C4-2B (cell line): Measurements from ENCODE around the gene UBE2E2.

Source experiments
- ZFX ChIP-seq: fragments of 450-650 bp; IDR thresholded peaks from 2 replicates; pipeline ENCODE4 v1.6.1; 2017
- TF ChIP-seq, protein P1 (sequence below): fragments of 450-650 bp; conservative IDR thresholded peaks from 2 replicates; pipeline ENCODE4 v1.5.1; 2017; ENCODE audit warnings: mild to moderate bottlenecking

GRCh38 chr3:23292432-23292831 is 89.3 kb downstream of the UBE2E2 start:
- TF ChIP-seq, protein P1, sequence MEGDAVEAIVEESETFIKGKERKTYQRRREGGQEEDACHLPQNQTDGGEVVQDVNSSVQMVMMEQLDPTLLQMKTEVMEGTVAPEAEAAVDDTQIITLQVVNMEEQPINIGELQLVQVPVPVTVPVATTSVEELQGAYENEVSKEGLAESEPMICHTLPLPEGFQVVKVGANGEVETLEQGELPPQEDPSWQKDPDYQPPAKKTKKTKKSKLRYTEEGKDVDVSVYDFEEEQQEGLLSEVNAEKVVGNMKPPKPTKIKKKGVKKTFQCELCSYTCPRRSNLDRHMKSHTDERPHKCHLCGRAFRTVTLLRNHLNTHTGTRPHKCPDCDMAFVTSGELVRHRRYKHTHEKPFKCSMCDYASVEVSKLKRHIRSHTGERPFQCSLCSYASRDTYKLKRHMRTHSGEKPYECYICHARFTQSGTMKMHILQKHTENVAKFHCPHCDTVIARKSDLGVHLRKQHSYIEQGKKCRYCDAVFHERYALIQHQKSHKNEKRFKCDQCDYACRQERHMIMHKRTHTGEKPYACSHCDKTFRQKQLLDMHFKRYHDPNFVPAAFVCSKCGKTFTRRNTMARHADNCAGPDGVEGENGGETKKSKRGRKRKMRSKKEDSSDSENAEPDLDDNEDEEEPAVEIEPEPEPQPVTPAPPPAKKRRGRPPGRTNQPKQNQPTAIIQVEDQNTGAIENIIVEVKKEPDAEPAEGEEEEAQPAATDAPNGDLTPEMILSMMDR, result no peak
- no peak for TF ChIP-seq ZFX
